Activated CD4-positive, alpha-beta T cell treated with anti-CD3 and anti-CD28 coated beads for 48 hours (primary cell): ENCODE data around the gene NOG.
A peak's percentile ranks its signal among the peaks of the same experiment; 100 is the strongest.

Experiments
- DNase-seq: peaks from one replicate; pipeline ENCODE4 v3.0.0-alpha.2; 2020

The NOG gene

GRCh38 chr17:56593646-56594319, at the start of gene NOG:
Gene NOG, plus strand, starts transcription at chr17:56593699. Its CDS starts 525 bp downstream, at chr17:56594224.
- peak; percentile 61 for DNase-seq

GRCh38 chr17:56545106-56545505, 48.4 kb upstream of the NOG start:
- no peak for DNase-seq

GRCh38 chr17:56545930-56546329, 47.6 kb upstream of the NOG start:
- DNase-seq: no peak

GRCh38 chr17:56548661-56549060, 44.8 kb upstream of the NOG start:
- DNase-seq: no peak

- no peak for DNase-seq
Observed at GRCh38 chr17:56549501-56549900, 44.0 kb upstream of the NOG start.

GRCh38 chr17:56557682-56558081, 35.8 kb upstream of the NOG start:
- no peak for DNase-seq

- no peak for DNase-seq
Observed at GRCh38 chr17:56558088-56558487, 35.4 kb upstream of the NOG start.

- no peak for DNase-seq
Observed at GRCh38 chr17:56570199-56570598, 23.3 kb upstream of the NOG start.

GRCh38 chr17:56571456-56571855, 22.0 kb upstream of the NOG start:
- DNase-seq: no peak

GRCh38 chr17:56577190-56577842, 16.2 kb upstream of the NOG start:
- DNase-seq: no peak

- DNase-seq: no peak
Observed at GRCh38 chr17:56577843-56578204, 15.7 kb upstream of the NOG start.

- no peak for DNase-seq
Observed at GRCh38 chr17:56581635-56582627, 11.6 kb upstream of the NOG start.

- no peak for DNase-seq
Observed at GRCh38 chr17:56583772-56584171, 9.7 kb upstream of the NOG start.

GRCh38 chr17:56587298-56587697, 6.2 kb upstream of the NOG start:
- no peak for DNase-seq

GRCh38 chr17:56592487-56593085, 913 bp upstream of the NOG start:
- peak; percentile 75 for DNase-seq

GRCh38 chr17:56593086-56593645, 333 bp upstream of the NOG start:
- peak; percentile 54 for DNase-seq

- peak; percentile 36 for DNase-seq
Observed at GRCh38 chr17:56594320-56595107, 1.0 kb downstream of the NOG start.

- no peak for DNase-seq
Observed at GRCh38 chr17:56595108-56595418, 1.6 kb downstream of the NOG start.

GRCh38 chr17:56595831-56596690, 2.6 kb downstream of the NOG start:
- peak; percentile 54 for DNase-seq

- DNase-seq: peak; percentile 25
Observed at GRCh38 chr17:56596691-56597494, 3.4 kb downstream of the NOG start.
